GM23338 (cell line): ENCODE measurements around the gene CNOT9. TPM values are rescaled to one million over a fixed set of nuclear protein-coding genes. Genes with fewer than 3 reads are reported as not detected.

ENCODE experiments used
- ATAC-seq: fragments of 200-7000 bp; cut with Tn5 transposase; 3 replicates; pipeline ENCODE4 v1.9.1; 2020
- DNase-seq: peaks from one replicate; pipeline ENCODE4 v3.0.0-alpha.2; 2015; ENCODE audit warnings: low spot score
- H2AFZ ChIP-seq: fragments of 200-600 bp; sonication (generic); 2 replicates; pipeline ENCODE4 v1.8.0; 2016; ENCODE audit warnings: antibody characterized with exemption, mild to moderate bottlenecking, moderate library complexity
- H3F3A ChIP-seq: fragments of 200-600 bp; sonication (generic); replicated peaks from 2 replicates; pipeline ENCODE4 v1.8.0; 2017; ENCODE audit warnings: antibody characterized with exemption, mixed run types, low read depth
- H3K27ac ChIP-seq: fragments of 200-600 bp; sonication (generic); 2 replicates; pipeline ENCODE4 v1.6.1; 2016; ENCODE audit warnings: low read depth
- H3K27me3 ChIP-seq: fragments of 200-600 bp; sonication (generic); 2 replicates; pipeline ENCODE4 v1.8.0; 2016; ENCODE audit warnings: mild to moderate bottlenecking, mixed run types, moderate library complexity; ENCODE audit not compliant: insufficient read depth
- H3K36me3 ChIP-seq: fragments of 200-600 bp; sonication (generic); 2 replicates; pipeline ENCODE4 v1.8.0; 2016; ENCODE audit warnings: mild to moderate bottlenecking; ENCODE audit not compliant: insufficient read depth
- H3K4me1 ChIP-seq: fragments of 200-600 bp; sonication (generic); 2 replicates; pipeline ENCODE4 v1.8.0; 2016; ENCODE audit warnings: mild to moderate bottlenecking, moderate library complexity; ENCODE audit not compliant: insufficient read depth
- H3K4me2 ChIP-seq: fragments of 200-600 bp; sonication (generic); 2 replicates; pipeline ENCODE4 v1.7.1; 2017; ENCODE audit warnings: mixed run types
- H3K4me3 ChIP-seq: fragments of 200-600 bp; sonication (generic); 2 replicates; pipeline ENCODE4 v1.6.1; 2016; ENCODE audit warnings: mixed run types
- H3K79me2 ChIP-seq: fragments of 200-600 bp; sonication (generic); replicated peaks from 2 replicates; pipeline ENCODE4 v1.8.0; 2017; ENCODE audit warnings: mild to moderate bottlenecking; ENCODE audit not compliant: insufficient read depth
- H3K9me2 ChIP-seq: fragments of 200-600 bp; sonication (generic); 2 replicates; pipeline ENCODE4 v1.8.0; 2017; ENCODE audit not compliant: insufficient read depth
- H4K20me1 ChIP-seq: fragments of 200-600 bp; sonication (generic); replicated peaks from 2 replicates; pipeline ENCODE4 v1.8.0; 2017; ENCODE audit warnings: mild to moderate bottlenecking; ENCODE audit not compliant: insufficient read depth
- H3K27ac Mint-ChIP-seq: 2 replicates; pipeline ENCODE4 v1.8.0; 2020; ENCODE audit warnings: inconsistent platforms, mild to moderate bottlenecking, moderate library complexity, mixed read lengths
- H3K27me3 Mint-ChIP-seq: 3 replicates; pipeline ENCODE4 v1.8.0; 2022; ENCODE audit warnings: low read depth, mild to moderate bottlenecking, moderate library complexity, mixed read lengths, inconsistent platforms; ENCODE audit not compliant: insufficient read depth, poor library complexity
- H3K36me3 Mint-ChIP-seq: 3 replicates; pipeline ENCODE4 v1.8.0; 2021; ENCODE audit warnings: low read depth, mild to moderate bottlenecking, inconsistent platforms, moderate library complexity, mixed read lengths
- H3K4me1 Mint-ChIP-seq: 3 replicates; pipeline ENCODE4 v1.8.0; 2020; ENCODE audit warnings: mild to moderate bottlenecking, inconsistent platforms, mixed read lengths
- H3K4me3 Mint-ChIP-seq: 3 replicates; pipeline ENCODE4 v1.8.0; 2021; ENCODE audit warnings: moderate library complexity, mild to moderate bottlenecking, inconsistent platforms, mixed read lengths
- H3K9me3 Mint-ChIP-seq: 3 replicates; pipeline ENCODE4 v1.8.0; 2020; ENCODE audit warnings: moderate library complexity, mild to moderate bottlenecking, inconsistent platforms, mixed read lengths
- CREB1 ChIP-seq: fragments of 250-450 bp; sonication (Bioruptor Pico); IDR thresholded peaks from 2 replicates; pipeline ENCODE4 v1.5.0; 2020; ENCODE audit warnings: low read depth, mild to moderate bottlenecking, moderate library complexity
- EZH2 ChIP-seq: fragments of 200-600 bp; sonication (generic); IDR thresholded peaks from one replicate; pipeline ENCODE4 v1.8.0; 2017; ENCODE audit warnings: antibody characterized with exemption, mild to moderate bottlenecking, low read depth; ENCODE audit not compliant: unreplicated experiment
- POLR2AphosphoS5 ChIP-seq: IDR thresholded peaks from 2 replicates; pipeline ENCODE4 v1.6.1; 2016; ENCODE audit warnings: antibody characterized with exemption, low read depth
- ZNF114 ChIP-seq: fragments of 250-450 bp; sonication (Bioruptor Pico); IDR thresholded peaks from 2 replicates; pipeline ENCODE4 v1.5.0; 2020; ENCODE audit warnings: mild to moderate bottlenecking, moderate library complexity
- polyA plus RNA-seq: library from polyadenylated mRNA; unstranded; fragments of >200 nt; fragmentation: Nextera tagmentation; extraction: Ambion mirVana; gene quantifications from 2 replicates; pipeline ENCODE4 v1.2.1, GENCODE V29; 2016
- total RNA-seq: library from RNA; depleted of rRNA; stranded (reverse); fragments of >200 nt; shearing (Covaris generic); gene quantifications from 2 replicates; pipeline ENCODE4 v1.2.3, GENCODE V29; 2014
- TF ChIP-seq, protein P1 (sequence below): fragments of 250-450 bp; sonication (Bioruptor Pico); IDR thresholded peaks from 2 replicates; pipeline ENCODE4 v1.5.0; 2020; ENCODE audit warnings: mild to moderate bottlenecking, moderate library complexity
- TF ChIP-seq, protein P2 (sequence below), 2 experiments: fragments of 200-600 bp in 1 of 2; sonication (generic) in 1 of 2; conservative IDR thresholded peaks; 2 replicates each; pipeline versions ENCODE4 v1.5.1 to v1.6.1; 2016 to 2017; ENCODE audit warnings: antibody characterized with exemption in 2 of 2, low read depth in 2 of 2, mild to moderate bottlenecking in 2 of 2, moderate library complexity in 1 of 2
- TF ChIP-seq, protein P3 (sequence below): IDR thresholded peaks from one replicate; pipeline ENCODE4 v1.6.1; 2018; ENCODE audit warnings: antibody characterized with exemption; ENCODE audit not compliant: unreplicated experiment

The CNOT9 gene
- total and polyA plus RNA-seq, 2 experiments from 2014 or later: 55.3 to 132 TPM

DNA sequence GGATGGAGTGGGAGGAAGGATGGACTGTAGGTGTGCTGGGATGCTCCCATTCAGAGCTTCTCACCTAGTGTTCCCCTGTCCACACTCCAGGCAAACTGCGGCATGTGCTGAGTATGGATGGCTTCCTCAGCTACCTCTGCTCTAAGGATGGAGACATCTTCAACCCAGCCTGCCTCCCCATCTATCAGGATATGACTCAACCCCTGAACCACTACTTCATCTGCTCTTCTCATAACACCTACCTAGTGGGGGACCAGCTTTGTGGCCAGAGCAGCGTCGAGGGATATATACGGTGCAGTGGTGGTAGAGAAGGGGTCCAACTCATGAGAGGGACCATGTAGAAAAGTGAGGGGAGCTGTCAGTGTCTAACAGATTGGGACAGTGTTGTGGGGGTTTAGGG lies 59.3 kb downstream of the CNOT9 start:
- Mint-ChIP-seq H3K4me3 (no peak overlapping the region), H3K4me1 (peaks cover 2% of the 10 kb centered on the region; the same call in 1 of the 3 replicates), H3K27me3 (peaks cover 8% of the 10 kb centered on the region), H3K27ac (no peak overlapping the region), H3K36me3 (no peaks in the 10 kb centered on the region; the same call in 2 of the 3 replicates), H3K9me3 (no peaks in the 10 kb centered on the region)
- ATAC-seq: no peak
- no peaks in the 10 kb centered on the region; the same call in 1 of the 2 replicates for H3K9me2 ChIP-seq
- H2AFZ ChIP-seq: no peak overlapping the region
- H3K4me3 ChIP-seq: no peak overlapping the region
- H3K4me1 ChIP-seq: no peaks in the 10 kb centered on the region
- H3K79me2 ChIP-seq: no peaks in the 10 kb centered on the region
- H4K20me1 ChIP-seq: no peaks in the 10 kb centered on the region
- DNase-seq: no peak
- H3K27me3 ChIP-seq: no peaks in the 10 kb centered on the region
- TF ChIP-seq, protein P1, sequence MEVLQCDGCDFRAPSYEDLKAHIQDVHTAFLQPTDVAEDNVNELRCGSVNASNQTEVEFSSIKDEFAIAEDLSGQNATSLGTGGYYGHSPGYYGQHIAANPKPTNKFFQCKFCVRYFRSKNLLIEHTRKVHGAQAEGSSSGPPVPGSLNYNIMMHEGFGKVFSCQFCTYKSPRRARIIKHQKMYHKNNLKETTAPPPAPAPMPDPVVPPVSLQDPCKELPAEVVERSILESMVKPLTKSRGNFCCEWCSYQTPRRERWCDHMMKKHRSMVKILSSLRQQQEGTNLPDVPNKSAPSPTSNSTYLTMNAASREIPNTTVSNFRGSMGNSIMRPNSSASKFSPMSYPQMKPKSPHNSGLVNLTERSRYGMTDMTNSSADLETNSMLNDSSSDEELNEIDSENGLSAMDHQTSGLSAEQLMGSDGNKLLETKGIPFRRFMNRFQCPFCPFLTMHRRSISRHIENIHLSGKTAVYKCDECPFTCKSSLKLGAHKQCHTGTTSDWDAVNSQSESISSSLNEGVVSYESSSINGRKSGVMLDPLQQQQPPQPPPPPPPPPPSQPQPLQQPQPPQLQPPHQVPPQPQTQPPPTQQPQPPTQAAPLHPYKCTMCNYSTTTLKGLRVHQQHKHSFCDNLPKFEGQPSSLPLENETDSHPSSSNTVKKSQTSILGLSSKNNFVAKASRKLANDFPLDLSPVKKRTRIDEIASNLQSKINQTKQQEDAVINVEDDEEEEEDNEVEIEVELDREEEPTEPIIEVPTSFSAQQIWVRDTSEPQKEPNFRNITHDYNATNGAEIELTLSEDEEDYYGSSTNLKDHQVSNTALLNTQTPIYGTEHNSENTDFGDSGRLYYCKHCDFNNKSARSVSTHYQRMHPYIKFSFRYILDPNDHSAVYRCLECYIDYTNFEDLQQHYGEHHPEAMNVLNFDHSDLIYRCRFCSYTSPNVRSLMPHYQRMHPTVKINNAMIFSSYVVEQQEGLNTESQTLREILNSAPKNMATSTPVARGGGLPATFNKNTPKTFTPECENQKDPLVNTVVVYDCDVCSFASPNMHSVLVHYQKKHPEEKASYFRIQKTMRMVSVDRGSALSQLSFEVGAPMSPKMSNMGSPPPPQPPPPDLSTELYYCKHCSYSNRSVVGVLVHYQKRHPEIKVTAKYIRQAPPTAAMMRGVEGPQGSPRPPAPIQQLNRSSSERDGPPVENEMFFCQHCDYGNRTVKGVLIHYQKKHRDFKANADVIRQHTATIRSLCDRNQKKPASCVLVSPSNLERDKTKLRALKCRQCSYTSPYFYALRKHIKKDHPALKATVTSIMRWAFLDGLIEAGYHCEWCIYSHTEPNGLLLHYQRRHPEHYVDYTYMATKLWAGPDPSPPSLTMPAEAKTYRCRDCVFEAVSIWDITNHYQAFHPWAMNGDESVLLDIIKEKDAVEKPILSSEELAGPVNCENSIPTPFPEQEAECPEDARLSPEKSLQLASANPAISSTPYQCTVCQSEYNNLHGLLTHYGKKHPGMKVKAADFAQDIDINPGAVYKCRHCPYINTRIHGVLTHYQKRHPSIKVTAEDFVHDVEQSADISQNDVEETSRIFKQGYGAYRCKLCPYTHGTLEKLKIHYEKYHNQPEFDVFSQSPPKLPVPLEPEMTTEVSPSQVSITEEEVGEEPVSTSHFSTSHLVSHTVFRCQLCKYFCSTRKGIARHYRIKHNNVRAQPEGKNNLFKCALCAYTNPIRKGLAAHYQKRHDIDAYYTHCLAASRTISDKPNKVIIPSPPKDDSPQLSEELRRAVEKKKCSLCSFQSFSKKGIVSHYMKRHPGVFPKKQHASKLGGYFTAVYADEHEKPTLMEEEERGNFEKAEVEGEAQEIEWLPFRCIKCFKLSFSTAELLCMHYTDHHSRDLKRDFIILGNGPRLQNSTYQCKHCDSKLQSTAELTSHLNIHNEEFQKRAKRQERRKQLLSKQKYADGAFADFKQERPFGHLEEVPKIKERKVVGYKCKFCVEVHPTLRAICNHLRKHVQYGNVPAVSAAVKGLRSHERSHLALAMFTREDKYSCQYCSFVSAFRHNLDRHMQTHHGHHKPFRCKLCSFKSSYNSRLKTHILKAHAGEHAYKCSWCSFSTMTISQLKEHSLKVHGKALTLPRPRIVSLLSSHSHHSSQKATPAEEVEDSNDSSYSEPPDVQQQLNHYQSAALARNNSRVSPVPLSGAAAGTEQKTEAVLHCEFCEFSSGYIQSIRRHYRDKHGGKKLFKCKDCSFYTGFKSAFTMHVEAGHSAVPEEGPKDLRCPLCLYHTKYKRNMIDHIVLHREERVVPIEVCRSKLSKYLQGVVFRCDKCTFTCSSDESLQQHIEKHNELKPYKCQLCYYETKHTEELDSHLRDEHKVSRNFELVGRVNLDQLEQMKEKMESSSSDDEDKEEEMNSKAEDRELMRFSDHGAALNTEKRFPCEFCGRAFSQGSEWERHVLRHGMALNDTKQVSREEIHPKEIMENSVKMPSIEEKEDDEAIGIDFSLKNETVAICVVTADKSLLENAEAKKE (CRISPR knock-in tag): no peak
- TF ChIP-seq POLR2AphosphoS5 (no peak), CREB1 (CRISPR knock-in tag) (no peak), EZH2 (no peak), ZNF114 (no peak)
- TF ChIP-seq, protein P2, sequence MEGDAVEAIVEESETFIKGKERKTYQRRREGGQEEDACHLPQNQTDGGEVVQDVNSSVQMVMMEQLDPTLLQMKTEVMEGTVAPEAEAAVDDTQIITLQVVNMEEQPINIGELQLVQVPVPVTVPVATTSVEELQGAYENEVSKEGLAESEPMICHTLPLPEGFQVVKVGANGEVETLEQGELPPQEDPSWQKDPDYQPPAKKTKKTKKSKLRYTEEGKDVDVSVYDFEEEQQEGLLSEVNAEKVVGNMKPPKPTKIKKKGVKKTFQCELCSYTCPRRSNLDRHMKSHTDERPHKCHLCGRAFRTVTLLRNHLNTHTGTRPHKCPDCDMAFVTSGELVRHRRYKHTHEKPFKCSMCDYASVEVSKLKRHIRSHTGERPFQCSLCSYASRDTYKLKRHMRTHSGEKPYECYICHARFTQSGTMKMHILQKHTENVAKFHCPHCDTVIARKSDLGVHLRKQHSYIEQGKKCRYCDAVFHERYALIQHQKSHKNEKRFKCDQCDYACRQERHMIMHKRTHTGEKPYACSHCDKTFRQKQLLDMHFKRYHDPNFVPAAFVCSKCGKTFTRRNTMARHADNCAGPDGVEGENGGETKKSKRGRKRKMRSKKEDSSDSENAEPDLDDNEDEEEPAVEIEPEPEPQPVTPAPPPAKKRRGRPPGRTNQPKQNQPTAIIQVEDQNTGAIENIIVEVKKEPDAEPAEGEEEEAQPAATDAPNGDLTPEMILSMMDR (conservative IDR thresholded peaks at IDR 0.05; ENCODE audit: low read depth in 2 of 2): no peak
- TF ChIP-seq, protein P3, sequence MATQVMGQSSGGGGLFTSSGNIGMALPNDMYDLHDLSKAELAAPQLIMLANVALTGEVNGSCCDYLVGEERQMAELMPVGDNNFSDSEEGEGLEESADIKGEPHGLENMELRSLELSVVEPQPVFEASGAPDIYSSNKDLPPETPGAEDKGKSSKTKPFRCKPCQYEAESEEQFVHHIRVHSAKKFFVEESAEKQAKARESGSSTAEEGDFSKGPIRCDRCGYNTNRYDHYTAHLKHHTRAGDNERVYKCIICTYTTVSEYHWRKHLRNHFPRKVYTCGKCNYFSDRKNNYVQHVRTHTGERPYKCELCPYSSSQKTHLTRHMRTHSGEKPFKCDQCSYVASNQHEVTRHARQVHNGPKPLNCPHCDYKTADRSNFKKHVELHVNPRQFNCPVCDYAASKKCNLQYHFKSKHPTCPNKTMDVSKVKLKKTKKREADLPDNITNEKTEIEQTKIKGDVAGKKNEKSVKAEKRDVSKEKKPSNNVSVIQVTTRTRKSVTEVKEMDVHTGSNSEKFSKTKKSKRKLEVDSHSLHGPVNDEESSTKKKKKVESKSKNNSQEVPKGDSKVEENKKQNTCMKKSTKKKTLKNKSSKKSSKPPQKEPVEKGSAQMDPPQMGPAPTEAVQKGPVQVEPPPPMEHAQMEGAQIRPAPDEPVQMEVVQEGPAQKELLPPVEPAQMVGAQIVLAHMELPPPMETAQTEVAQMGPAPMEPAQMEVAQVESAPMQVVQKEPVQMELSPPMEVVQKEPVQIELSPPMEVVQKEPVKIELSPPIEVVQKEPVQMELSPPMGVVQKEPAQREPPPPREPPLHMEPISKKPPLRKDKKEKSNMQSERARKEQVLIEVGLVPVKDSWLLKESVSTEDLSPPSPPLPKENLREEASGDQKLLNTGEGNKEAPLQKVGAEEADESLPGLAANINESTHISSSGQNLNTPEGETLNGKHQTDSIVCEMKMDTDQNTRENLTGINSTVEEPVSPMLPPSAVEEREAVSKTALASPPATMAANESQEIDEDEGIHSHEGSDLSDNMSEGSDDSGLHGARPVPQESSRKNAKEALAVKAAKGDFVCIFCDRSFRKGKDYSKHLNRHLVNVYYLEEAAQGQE: no peak
- H3K27ac ChIP-seq: no peak overlapping the region
- no peak overlapping the region for H3K4me2 ChIP-seq
- no peaks in the 10 kb centered on the region for H3F3A ChIP-seq
- no peaks in the 10 kb centered on the region for H3K36me3 ChIP-seq
